PFSK-1 (cell line): ENCODE data around the gene PPP1R14B.

Experiments used
- FOXP2 ChIP-seq: optimal IDR thresholded peaks from 2 replicates; pipeline ENCODE3; 2011; ENCODE audit warnings: borderline replicate concordance, control low read depth, inconsistent platforms; ENCODE audit not compliant: insufficient read depth; ENCODE audit errors: extremely low read length, extremely low read depth
- POLR2AphosphoS5 ChIP-seq: IDR thresholded peaks from 2 replicates; pipeline ENCODE4 v1.6.1; 2012; ENCODE audit warnings: low read depth, mild to moderate bottlenecking, control low read depth, low read length, moderate library complexity
- TAF1 ChIP-seq: IDR thresholded peaks from 2 replicates; pipeline ENCODE4 v1.6.1; 2012; ENCODE audit warnings: low read length, control low read depth, borderline replicate concordance; ENCODE audit not compliant: insufficient read depth

DNA sequence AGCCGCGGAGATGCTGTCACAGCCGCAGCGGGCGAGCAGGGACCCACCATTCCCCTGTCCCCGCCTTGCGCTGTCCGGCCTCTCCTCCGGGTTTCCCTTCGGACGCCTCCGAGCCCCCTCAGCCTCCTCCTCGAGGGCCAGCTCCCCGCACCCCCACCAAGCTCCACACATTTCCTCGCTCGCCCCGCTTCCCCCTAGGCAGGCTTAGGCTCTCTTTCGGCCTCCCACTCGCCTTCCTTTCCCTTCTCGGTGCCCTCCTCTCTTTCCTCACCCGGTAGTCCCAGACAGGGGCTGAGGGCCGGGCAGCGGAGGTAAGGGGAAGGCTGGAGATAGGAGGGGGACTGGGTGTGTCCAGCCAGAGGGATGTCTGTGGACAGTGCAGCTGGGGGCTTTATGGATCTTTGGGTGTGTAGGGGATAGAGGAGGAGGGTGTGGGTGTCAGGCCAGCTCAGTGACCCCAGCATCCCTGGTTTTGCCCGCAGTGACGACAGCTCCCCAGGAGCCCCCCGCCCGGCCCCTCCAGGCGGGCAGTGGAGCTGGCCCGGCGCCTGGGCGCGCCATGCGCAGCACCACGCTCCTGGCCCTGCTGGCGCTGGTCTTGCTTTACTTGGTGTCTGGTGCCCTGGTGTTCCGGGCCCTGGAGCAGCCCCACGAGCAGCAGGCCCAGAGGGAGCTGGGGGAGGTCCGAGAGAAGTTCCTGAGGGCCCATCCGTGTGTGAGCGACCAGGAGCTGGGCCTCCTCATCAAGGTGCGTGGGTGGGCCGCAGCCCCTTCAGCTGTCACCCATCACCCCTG is 45.9 kb upstream of the PPP1R14B start:
- TF ChIP-seq POLR2AphosphoS5 (no peak), FOXP2 (no peak), TAF1 (no peak)
